Spleen (tissue), 11 donors: ENCODE results near the gene ASTN1. TPM values are rescaled to one million over a fixed set of nuclear protein-coding genes. Genes with fewer than 3 reads are reported as not detected.

Experiments used
- DNase-seq: peaks from one replicate; pipeline ENCODE4 v3.0.0-alpha.2; 2020
- H3K27ac ChIP-seq, 8 donors: fragments of 200-600 bp; sonication (generic) in 7 of 8; 1 replicate in 4 of 8; 2 replicates in 4 of 8; pipeline versions ENCODE4 v1.5.0 to v1.8.0; 2016 to 2021; ENCODE audit warnings: inconsistent platforms in 4 of 8, mild to moderate bottlenecking in 4 of 8, moderate library complexity in 1 of 8
- H3K27me3 ChIP-seq, 7 donors: fragments of 200-600 bp; sonication (generic) in 6 of 7; replicated peaks in 1 of 7; 1 replicate in 4 of 7; 2 replicates in 3 of 7; pipeline versions ENCODE4 v1.5.0 to v1.8.0; 2016 to 2021; ENCODE audit warnings: inconsistent platforms in 3 of 7, mild to moderate bottlenecking in 1 of 7
- H3K36me3 ChIP-seq, 6 donors: fragments of 200-600 bp; sonication (generic) in 5 of 6; 1 replicate in 4 of 6; 2 replicates in 2 of 6; pipeline versions ENCODE4 v1.5.0 to v1.8.0; 2016 to 2021; ENCODE audit warnings: inconsistent platforms in 2 of 6
- H3K4me1 ChIP-seq, 6 donors: fragments of 200-600 bp; sonication (generic) in 5 of 6; 1 replicate in 3 of 6; 2 replicates in 3 of 6; pipeline versions ENCODE4 v1.5.0 to v1.8.0; 2016 to 2021; ENCODE audit warnings: inconsistent platforms in 3 of 6
- H3K4me3 ChIP-seq, 8 donors: fragments of 200-600 bp; sonication (generic) in 7 of 8; 1 replicate in 4 of 8; 2 replicates in 4 of 8; pipeline versions ENCODE4 v1.5.0 to v1.8.0; 2016 to 2021; ENCODE audit warnings: inconsistent platforms in 4 of 8, mild to moderate bottlenecking in 4 of 8, moderate library complexity in 2 of 8
- H3K9me3 ChIP-seq, 8 donors: fragments of 200-600 bp; sonication (generic) in 7 of 8; 1 replicate in 4 of 8; 2 replicates in 4 of 8; pipeline versions ENCODE4 v1.5.0 to v1.8.0; 2016 to 2021; ENCODE audit warnings: inconsistent platforms in 4 of 8
- CTCF ChIP-seq, 11 experiments: fragments of 200-600 bp in 7 of 11; fragments of 450-650 bp in 4 of 11; sonication (generic) in 4 of 11; IDR thresholded peaks in 8 of 11; conservative IDR thresholded peaks in 3 of 11; 1 replicate in 7 of 11; 2 replicates in 4 of 11; pipeline versions ENCODE4 v1.4.0 to v1.8.0; 2016 to 2021; ENCODE audit warnings: antibody characterized with exemption in 11 of 11, inconsistent platforms in 4 of 11, mild to moderate bottlenecking in 1 of 11
- POLR2A ChIP-seq, 3 donors: fragments of 450-650 bp; IDR thresholded peaks; one replicate each; pipeline ENCODE4 v1.5.1; 2017; ENCODE audit warnings: antibody characterized with exemption in 3 of 3, mild to moderate bottlenecking in 1 of 3
- POLR2AphosphoS5 ChIP-seq, 3 donors: sonication (generic); formaldehyde crosslinking; IDR thresholded peaks; one replicate each; pipeline ENCODE4 v1.5.1; 2017; ENCODE audit warnings: antibody characterized with exemption in 3 of 3
- WGBS, 5 donors: extraction: QIAGEN DNeasy Blood & Tissue Kit in 3 of 5; methylation state at CpG; one replicate each; pipeline versions ENCODE4 v1.1.5 to v1.1.7; 2013 to 2018; 5-methylcytosine and 5-hydroxymethylcytosine counted together
- intact Hi-C: fragments of 100-400 bp; cut with DNase I; formaldehyde crosslinking; loops from one replicate; pipeline ENCODE4 v1.15.0; 2023; ENCODE audit warnings: low total_unique reads
- microRNA-seq, 3 donors: library from miRNA; unstranded; fragments of <30 nt; microRNA quantifications; one replicate each; pipeline versions ENCODE4 to v1.1.0, GENCODE V29; 2019 to 2020
- polyA plus RNA-seq, 3 donors: library from polyadenylated mRNA; stranded (reverse); fragments of 200-250 nt; gene quantifications; one replicate each; pipeline ENCODE4 v1.2.1, GENCODE V29; 2013
- small RNA-seq, 4 donors: library from RNA; depleted of rRNA; stranded (forward); fragments of <200 nt; gene quantifications; one replicate each; pipeline ENCODE3, GENCODE V24; 2016
- total RNA-seq, 7 donors: library from RNA; depleted of rRNA in 3 of 7; stranded (reverse); fragments of >200 nt in 3 of 7; fragmentation: NEBNext Ultra II Directional in 4 of 7; extraction: Animal tissue kit (Norgen Biotek cat#: 25700) in 4 of 7; gene quantifications; one replicate each; pipeline versions ENCODE4 v1.1.0 to v1.2.1, GENCODE V29; 2016 to 2021
- donor health status: healthy with polysubstance abuse.
- donor health status: DM: no; HTN: no; CAD: no; lungs with moderate emphysema.
- donor health status: DM: no; HTN: no; CAD: no.
- donor health status: Bipolar disorder and iron deficiency.
- donor health status: healthy.
- donor health status: DM: no; HTN: no; CAD: no.
- donor health status: DM: yes; HTN: yes; CAD: no.

Gene ASTN1
- total and polyA plus RNA-seq, 10 donors, result 0.56 to 7.5 (median 4.2) TPM

GRCh38 chr1:176809292-176809691, 355.2 kb downstream of the ASTN1 start:
- peaks cover 0 to 3% (median 0%) of the 10 kb centered on the region in 8 donors for H3K9me3 ChIP-seq
- 77 to 91% (median 82%) methylated on average over 2 of the region's 2 CpGs for WGBS, 5 donors
- no peak overlapping the region for H3K27ac ChIP-seq
- no peak overlapping the region for H3K4me3 ChIP-seq
- H3K4me1 ChIP-seq, result no peaks in the 10 kb centered on the region
- intact Hi-C loops, result no loop called here
- H3K27me3 ChIP-seq, result no peaks in the 10 kb centered on the region
- TF ChIP-seq CTCF (IDR thresholded peaks at IDR 0.05 in 8 of 11, conservative IDR thresholded peaks at IDR 0.05 in 3 of 11), result no peak
- TF ChIP-seq POLR2AphosphoS5 (IDR thresholded peaks at IDR 0.05), result no peak
- no peak for TF ChIP-seq POLR2A (IDR thresholded peaks at IDR 0.05)
- DNase-seq, result no peak
- no peaks in the 10 kb centered on the region for H3K36me3 ChIP-seq

Small RNAs within 50 kb of the gene (microRNA-seq; reads per million reads assigned to microRNA genes)
- 4.0 to 8.1 (median 4.3) reads per million in 3 donors for gene MIR488

Small RNAs within 50 kb of the gene (small RNA-seq; reads per million reads assigned to genes)
- gene MIR488, result 0 to 0.23 (median 0.07) reads per million in 4 donors

Other genes with a start within 250 kb of the ASTN1 start
- 1 to 10 TPM in 3 of 7 donors, under 1 TPM in 4; 0.33 to 1.5 (median 0.95) TPM for gene BRINP2, start 6.2 kb upstream of the ASTN1 start, total RNA-seq
- gene BRINP2, start 6.2 kb upstream of the ASTN1 start, polyA plus RNA-seq, result 1 to 10 TPM in 1 of 3 donors, under 1 TPM in 2; 0.39 to 1.5 (median 0.54) TPM